Chondrocyte (in vitro differentiated cells): ENCODE results near the gene ZFR2. TPM values are rescaled to one million over a fixed set of nuclear protein-coding genes. Genes with fewer than 3 reads are reported as not detected.
A peak's percentile ranks its signal among the peaks of the same experiment; 100 is the strongest.

Experiments used
- DNase-seq: peaks from one replicate; pipeline ENCODE4 v3.0.0; 2021; ENCODE audit warnings: mixed read lengths, low spot score
- H3K27ac Mint-ChIP-seq: one replicate; pipeline ENCODE4 v1.8.0; 2021; ENCODE audit warnings: mild to moderate bottlenecking, moderate library complexity, mixed read lengths; ENCODE audit not compliant: unreplicated experiment
- H3K27me3 Mint-ChIP-seq: 2 replicates; pipeline ENCODE4 v1.8.0; 2021; ENCODE audit warnings: low read depth, mixed read lengths
- H3K36me3 Mint-ChIP-seq: 2 replicates; pipeline ENCODE4 v1.8.0; 2021; ENCODE audit warnings: low read depth, mixed read lengths
- H3K4me1 Mint-ChIP-seq: 2 replicates; pipeline ENCODE4 v1.8.0; 2021; ENCODE audit warnings: low read depth, mild to moderate bottlenecking, mixed read lengths
- H3K4me3 Mint-ChIP-seq: one replicate; pipeline ENCODE4 v1.8.0; 2021; ENCODE audit warnings: mild to moderate bottlenecking, moderate library complexity, mixed read lengths; ENCODE audit not compliant: unreplicated experiment
- H3K9me3 Mint-ChIP-seq: 2 replicates; pipeline ENCODE4 v1.8.0; 2021; ENCODE audit warnings: low read depth, mixed read lengths
- long read RNA-seq: library from polyadenylated mRNA; stranded (forward); transcript quantifications from one replicate; pipeline ENCODE4 v2.0.0, GENCODE V29; 2021
- total RNA-seq: library from RNA; stranded (reverse); gene quantifications from 3 replicates; pipeline ENCODE4 v1.2.1, GENCODE V29; 2021
- TF ChIP-seq, protein P1 (sequence below): fragments of 200-600 bp; sonication (generic); IDR thresholded peaks from 2 replicates; pipeline ENCODE4 v1.5.0; 2021; ENCODE audit warnings: antibody characterized with exemption, mild to moderate bottlenecking, moderate library complexity

The ZFR2 gene
- not detected in 3 replicates for total RNA-seq
- long read RNA-seq, result 0 reads

DNA sequence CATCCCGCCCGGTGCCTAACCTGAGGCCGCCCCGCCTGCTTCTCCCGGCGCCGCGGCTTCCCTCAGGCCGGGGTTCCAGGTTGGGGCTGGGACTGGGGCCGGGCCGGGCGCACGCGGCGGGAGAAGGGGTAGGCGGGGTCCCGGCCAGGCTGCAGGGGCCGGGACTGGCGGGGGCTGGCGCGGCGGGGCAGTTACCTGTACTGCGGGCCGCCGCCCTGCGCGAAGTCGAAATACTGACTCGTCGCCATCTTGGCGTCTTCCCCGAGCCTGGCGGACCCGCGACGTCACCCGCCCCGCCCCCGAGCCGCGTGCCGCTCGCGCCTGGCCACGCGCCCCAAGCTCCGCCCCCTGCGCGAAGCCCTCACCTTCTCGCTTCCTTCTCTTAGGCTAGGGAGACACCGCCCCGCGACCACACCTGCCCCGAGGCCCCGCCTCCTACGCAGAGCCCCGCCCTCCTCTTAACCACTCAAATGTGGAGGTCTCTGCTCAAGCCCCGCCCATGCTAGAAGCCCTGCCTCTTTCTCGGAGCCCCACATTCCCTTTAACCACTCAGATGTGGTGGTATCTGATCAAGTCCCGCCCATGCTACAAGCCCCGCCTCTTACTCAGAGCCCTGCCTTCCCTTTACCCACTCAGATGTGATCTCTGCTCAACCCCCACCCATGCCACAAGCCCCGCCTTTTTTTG is at the start of gene ZFR2:
Gene ZFR2, minus strand, starts transcription at position 269 of the 687 bp plus-strand sequence. Its CDS starts 21 bp downstream, at position 248.
- Mint-ChIP-seq H3K4me1 (no peaks in the 10 kb centered on the region), H3K27ac (no peak within 1 kb of the TSS), H3K4me3 (peak within 1 kb of the TSS; percentile 29), H3K27me3 (peaks cover 60% of the 10 kb centered on the region), H3K9me3 (no peaks in the 10 kb centered on the region), H3K36me3 (no peaks in the 10 kb centered on the region)
- no peak for DNase-seq
- TF ChIP-seq, protein P1, sequence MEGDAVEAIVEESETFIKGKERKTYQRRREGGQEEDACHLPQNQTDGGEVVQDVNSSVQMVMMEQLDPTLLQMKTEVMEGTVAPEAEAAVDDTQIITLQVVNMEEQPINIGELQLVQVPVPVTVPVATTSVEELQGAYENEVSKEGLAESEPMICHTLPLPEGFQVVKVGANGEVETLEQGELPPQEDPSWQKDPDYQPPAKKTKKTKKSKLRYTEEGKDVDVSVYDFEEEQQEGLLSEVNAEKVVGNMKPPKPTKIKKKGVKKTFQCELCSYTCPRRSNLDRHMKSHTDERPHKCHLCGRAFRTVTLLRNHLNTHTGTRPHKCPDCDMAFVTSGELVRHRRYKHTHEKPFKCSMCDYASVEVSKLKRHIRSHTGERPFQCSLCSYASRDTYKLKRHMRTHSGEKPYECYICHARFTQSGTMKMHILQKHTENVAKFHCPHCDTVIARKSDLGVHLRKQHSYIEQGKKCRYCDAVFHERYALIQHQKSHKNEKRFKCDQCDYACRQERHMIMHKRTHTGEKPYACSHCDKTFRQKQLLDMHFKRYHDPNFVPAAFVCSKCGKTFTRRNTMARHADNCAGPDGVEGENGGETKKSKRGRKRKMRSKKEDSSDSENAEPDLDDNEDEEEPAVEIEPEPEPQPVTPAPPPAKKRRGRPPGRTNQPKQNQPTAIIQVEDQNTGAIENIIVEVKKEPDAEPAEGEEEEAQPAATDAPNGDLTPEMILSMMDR, result no peak

DNA sequence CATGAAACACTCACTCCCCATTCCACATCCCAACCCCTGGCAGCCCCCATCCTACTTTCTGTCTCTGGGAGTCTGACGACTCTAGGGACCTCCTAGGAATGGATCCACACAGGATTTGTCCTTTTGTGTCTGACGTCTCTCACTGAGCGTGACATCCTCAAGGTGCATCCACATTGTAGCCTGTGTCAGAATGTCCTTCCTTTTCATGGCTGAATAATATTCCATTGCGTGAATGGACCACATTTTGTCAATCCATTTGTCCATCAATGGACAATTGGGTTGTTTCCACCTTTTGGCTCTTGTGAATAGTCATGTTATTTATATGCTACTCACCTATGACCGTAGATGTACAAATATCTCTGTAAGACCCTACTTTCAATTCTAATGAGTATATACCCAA is 47.2 kb upstream of the ZFR2 start:
- Mint-ChIP-seq H3K27me3 (peaks cover 3% of the 10 kb centered on the region), H3K27ac (no peak overlapping the region)

DNA sequence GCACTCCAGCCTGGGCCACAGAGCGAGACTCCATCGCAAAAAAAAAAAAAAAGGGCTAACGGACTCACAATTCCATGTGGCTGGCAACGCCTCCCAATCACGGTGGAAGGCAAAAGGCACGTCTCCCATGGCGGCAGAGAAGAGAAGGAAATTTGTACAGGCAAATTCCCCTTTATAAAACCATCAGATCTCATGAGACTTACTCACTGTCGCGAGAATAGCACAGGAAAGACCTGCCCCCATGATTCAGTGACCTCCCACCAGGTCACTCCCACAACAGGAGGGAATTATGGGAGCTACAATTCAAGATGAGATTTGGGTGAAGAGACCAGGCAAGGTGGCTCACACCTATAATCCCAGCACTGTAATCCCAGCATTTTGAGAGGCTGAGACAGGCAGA is 45.4 kb upstream of the ZFR2 start:
- H3K27ac Mint-ChIP-seq, result no peak overlapping the region
- H3K4me3 Mint-ChIP-seq, result no peak overlapping the region
- H3K9me3 Mint-ChIP-seq, result peaks cover 4% of the 10 kb centered on the region
- H3K4me1 Mint-ChIP-seq, result no peaks in the 10 kb centered on the region
- TF ChIP-seq, protein P1, result no peak
- H3K27me3 Mint-ChIP-seq, result peaks cover 3% of the 10 kb centered on the region
- DNase-seq, result no peak
- no peaks in the 10 kb centered on the region for H3K36me3 Mint-ChIP-seq

More for the DNA sequence above, 47.2 kb upstream of the ZFR2 start:
- Mint-ChIP-seq H3K9me3 (no peaks in the 10 kb centered on the region), H3K4me3 (no peak overlapping the region), H3K36me3 (no peaks in the 10 kb centered on the region), H3K4me1 (no peaks in the 10 kb centered on the region)
- TF ChIP-seq, protein P1, result no peak
- DNase-seq, result no peak

DNA sequence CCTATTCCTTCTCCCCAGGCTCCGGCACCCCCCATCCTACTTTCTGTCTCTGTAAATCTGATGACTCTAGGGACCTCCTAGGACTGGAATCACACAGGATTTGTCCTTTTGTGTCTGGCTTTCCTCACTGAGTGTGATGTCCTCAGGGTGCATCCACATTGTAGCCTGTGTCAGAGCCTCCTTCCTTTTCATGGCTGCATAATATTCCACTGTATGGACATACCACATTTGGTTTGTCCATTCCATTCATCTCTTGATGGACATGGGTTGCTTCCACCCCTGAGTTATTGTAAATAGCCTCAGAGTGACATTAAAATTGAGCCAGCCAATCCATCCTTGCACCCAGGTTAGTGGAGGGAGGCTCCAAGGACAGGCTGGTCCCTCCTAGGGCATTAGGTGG is 41.3 kb upstream of the ZFR2 start:
- Mint-ChIP-seq H3K27ac (no peak overlapping the region), H3K4me1 (no peaks in the 10 kb centered on the region), H3K4me3 (no peak overlapping the region), H3K9me3 (peaks cover 4% of the 10 kb centered on the region), H3K27me3 (peaks cover 14% of the 10 kb centered on the region), H3K36me3 (no peaks in the 10 kb centered on the region)
- TF ChIP-seq, protein P1, result no peak
- no peak for DNase-seq

DNA sequence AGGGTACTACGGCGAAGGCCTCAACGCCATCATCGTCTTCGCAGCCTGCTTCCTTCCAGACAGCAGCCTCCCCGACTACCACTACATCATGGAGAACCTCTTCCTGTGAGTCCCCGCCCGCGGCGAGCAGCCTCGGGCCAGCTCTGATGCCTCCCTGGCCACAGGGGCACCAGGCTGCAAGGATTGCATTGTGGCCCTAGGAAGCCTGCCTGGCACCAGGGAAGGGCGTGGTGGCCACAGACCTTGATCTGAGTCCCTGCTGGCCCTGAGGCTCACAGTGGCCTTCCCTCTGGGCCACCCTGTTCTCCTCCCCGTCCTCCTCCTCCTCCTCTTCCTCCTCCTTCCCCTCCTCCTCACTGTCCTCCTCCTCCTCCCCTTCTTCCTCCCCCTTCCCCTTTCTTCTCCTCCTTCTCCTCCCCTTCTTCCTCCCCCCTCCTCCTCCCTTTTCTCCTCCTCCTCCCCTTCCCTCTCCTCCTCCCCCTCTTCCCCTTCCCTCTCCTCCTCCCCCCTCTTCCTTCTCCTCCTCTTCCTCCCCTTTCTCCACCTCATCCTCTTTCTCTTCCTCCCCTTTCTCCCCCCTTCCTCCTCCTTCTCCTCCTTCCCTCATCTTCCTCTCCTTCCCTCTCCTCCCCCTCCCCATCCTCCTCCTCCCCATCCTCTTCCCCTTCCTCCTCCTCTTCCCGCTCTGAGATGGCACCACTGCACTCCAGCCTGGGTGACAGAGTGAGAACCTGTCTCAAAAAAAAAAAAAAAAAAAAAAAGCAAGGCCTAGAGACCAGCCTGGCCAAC is 39.6 kb upstream of the ZFR2 start:
- no peak for DNase-seq
- Mint-ChIP-seq H3K36me3 (no peaks in the 10 kb centered on the region), H3K27me3 (peaks cover 13% of the 10 kb centered on the region), H3K27ac (no peak overlapping the region), H3K4me3 (no peak overlapping the region), H3K9me3 (peaks cover 4% of the 10 kb centered on the region), H3K4me1 (no peaks in the 10 kb centered on the region)
- TF ChIP-seq, protein P1, result no peak
